Fibroblast of villous mesenchyme (primary cell): ENCODE results near the gene NPY2R. TPM values are rescaled to one million over a fixed set of nuclear protein-coding genes. Genes with fewer than 3 reads are reported as not detected.

Source experiments
- DNase-seq: peaks from one replicate; pipeline ENCODE4 v3.0.0-alpha.2; 2010; ENCODE audit warnings: low read depth
- H3K4me3 ChIP-seq: 2 replicates; pipeline ENCODE4 v1.5.1; 2011; ENCODE audit warnings: low read depth, mild to moderate bottlenecking, low read length
- CTCF ChIP-seq: IDR thresholded peaks from 2 replicates; pipeline ENCODE4 v1.5.1; 2012; ENCODE audit warnings: low read depth, mild to moderate bottlenecking, low read length; ENCODE audit not compliant: insufficient read depth
- total RNA-seq: library from RNA; depleted of rRNA; stranded (reverse); fragments of >200 nt; gene quantifications from 2 replicates; pipeline ENCODE4 v1.2.3, GENCODE V29; 2012

The NPY2R gene
- total RNA-seq, 1 donor: not detected

GRCh38 chr4:155245105-155245504 lies 36.7 kb downstream of the NPY2R start:
- DNase-seq: no peak
- H3K4me3 ChIP-seq: no peak overlapping the region
- TF ChIP-seq CTCF: no peak

- DNase-seq: no peak
- TF ChIP-seq CTCF: no peak
- H3K4me3 ChIP-seq: no peak overlapping the region
Observed at GRCh38 chr4:155248002-155248896, 39.8 kb downstream of the NPY2R start.

- TF ChIP-seq CTCF: no peak
- H3K4me3 ChIP-seq: no peak overlapping the region
- DNase-seq: no peak
Observed at GRCh38 chr4:155249016-155249566, 40.7 kb downstream of the NPY2R start.

GRCh38 chr4:155252327-155252726 lies 43.9 kb downstream of the NPY2R start:
- no peak overlapping the region for H3K4me3 ChIP-seq
- no peak for TF ChIP-seq CTCF
- no peak for DNase-seq

- no peak for TF ChIP-seq CTCF
- H3K4me3 ChIP-seq: no peak overlapping the region
- DNase-seq: no peak
Observed at GRCh38 chr4:155263480-155263879, 55.0 kb downstream of the NPY2R start.

GRCh38 chr4:155265113-155265512 lies 56.7 kb downstream of the NPY2R start:
- H3K4me3 ChIP-seq: no peak overlapping the region
- TF ChIP-seq CTCF: no peak
- no peak for DNase-seq

Other genes starting within 250 kb of the NPY2R start
- gene MAP9, start 168.3 kb downstream of the NPY2R start, total RNA-seq: 11.3 and 17.7 TPM in 2 replicates